ENCODE data around the gene ZMYM2.

- no peak for TF ChIP-seq GATA2 (IDR thresholded peaks at IDR 0.05; ENCODE audit: low read depth, low read length)
- no peak for TF ChIP-seq GATA3 (IDR thresholded peaks at IDR 0.05; ENCODE audit: low read depth, low read length)
These were observed 166.7 kb downstream of the ZMYM2 start for GRCh38 chr13:20125129-20125782.

Data from SH-SY5Y (cell line).